H9 (cell line): ENCODE data around the gene DCC. TPM values are rescaled to one million over a fixed set of nuclear protein-coding genes. Genes with fewer than 3 reads are reported as not detected.

ENCODE experiments used
- DNase-seq: peaks from one replicate; pipeline ENCODE4 v3.0.0-alpha.2; 2017
- H2AFZ ChIP-seq: one replicate; pipeline ENCODE4 v1.6.1; 2013; ENCODE audit warnings: mild to moderate bottlenecking, low read length, control low read depth, moderate library complexity
- H2AK5ac ChIP-seq: 2 replicates; pipeline ENCODE4 v1.6.1; 2013; ENCODE audit warnings: low read length, control low read depth, mixed read lengths; ENCODE audit not compliant: insufficient read length
- H2BK120ac ChIP-seq: one replicate; pipeline ENCODE4 v1.6.1; 2013; ENCODE audit warnings: low read depth, mild to moderate bottlenecking, low read length, control low read depth, inconsistent platforms; ENCODE audit not compliant: poor library complexity, severe bottlenecking
- H2BK12ac ChIP-seq: 2 replicates; pipeline ENCODE4 v1.6.1; 2013; ENCODE audit warnings: low read length, control low read depth, mixed read lengths, low read depth; ENCODE audit not compliant: insufficient read length
- H2BK15ac ChIP-seq: 2 replicates; pipeline ENCODE4 v1.6.1; 2013; ENCODE audit warnings: low read depth, low read length, control low read depth
- H2BK20ac ChIP-seq: one replicate; pipeline ENCODE4 v1.6.1; 2013; ENCODE audit warnings: low read depth, mild to moderate bottlenecking, low read length, control low read depth, inconsistent platforms; ENCODE audit not compliant: poor library complexity, severe bottlenecking
- H2BK5ac ChIP-seq: 2 replicates; pipeline ENCODE4 v1.6.1; 2013; ENCODE audit warnings: low read length, control low read depth, mixed read lengths; ENCODE audit not compliant: insufficient read length
- H3K14ac ChIP-seq: 2 replicates; pipeline ENCODE4 v1.6.1; 2013; ENCODE audit warnings: low read length, control low read depth; ENCODE audit not compliant: insufficient read depth
- H3K18ac ChIP-seq: 2 replicates; pipeline ENCODE4 v1.6.1; 2013; ENCODE audit warnings: low read depth, mild to moderate bottlenecking, mixed read lengths, low read length, control low read depth; ENCODE audit not compliant: insufficient read length
- H3K23ac ChIP-seq: 2 replicates; pipeline ENCODE4 v1.6.1; 2013; ENCODE audit warnings: low read length, control low read depth, mixed read lengths, low read depth; ENCODE audit not compliant: insufficient read length
- H3K23me2 ChIP-seq: 2 replicates; pipeline ENCODE4 v1.6.1; 2013; ENCODE audit warnings: low read depth, mild to moderate bottlenecking, mixed read lengths, low read length, control low read depth; ENCODE audit not compliant: insufficient read length, poor library complexity, severe bottlenecking
- H3K27ac ChIP-seq: 2 replicates; pipeline ENCODE4 v1.5.1; 2013; ENCODE audit warnings: low read length, control low read depth, mixed read lengths, low read depth; ENCODE audit not compliant: insufficient read length
- H3K27me3 ChIP-seq: 2 replicates; pipeline ENCODE4 v1.6.1; 2013; ENCODE audit warnings: low read length, control low read depth, inconsistent platforms; ENCODE audit not compliant: insufficient read depth
- H3K4ac ChIP-seq: 2 replicates; pipeline ENCODE4 v1.6.1; 2013; ENCODE audit warnings: low read depth, mild to moderate bottlenecking, control low read depth, inconsistent platforms, low read length, moderate library complexity
- H3K4me1 ChIP-seq: 2 replicates; pipeline ENCODE4 v1.6.1; 2013; ENCODE audit warnings: low read length, control low read depth, inconsistent platforms; ENCODE audit not compliant: insufficient read depth
- H3K4me2 ChIP-seq: 2 replicates; pipeline ENCODE4 v1.6.1; 2013; ENCODE audit warnings: low read length, control low read depth, mixed read lengths; ENCODE audit not compliant: insufficient read length, insufficient read depth
- H3K56ac ChIP-seq: 2 replicates; pipeline ENCODE4 v1.6.1; 2013; ENCODE audit warnings: low read depth, mild to moderate bottlenecking, mixed read lengths, low read length, control low read depth; ENCODE audit not compliant: insufficient read length
- H3K79me1 ChIP-seq: 2 replicates; pipeline ENCODE4 v1.6.1; 2013; ENCODE audit warnings: low read depth, mild to moderate bottlenecking, moderate library complexity, low read length, control low read depth, inconsistent platforms; ENCODE audit not compliant: insufficient read depth, poor library complexity, severe bottlenecking
- H3K79me2 ChIP-seq: 2 replicates; pipeline ENCODE4 v1.6.1; 2013; ENCODE audit warnings: low read length, control low read depth, inconsistent platforms; ENCODE audit not compliant: insufficient read depth
- H3K9ac ChIP-seq: 2 replicates; pipeline ENCODE4 v1.6.1; 2013; ENCODE audit warnings: low read length, control low read depth, mixed read lengths; ENCODE audit not compliant: insufficient read length; ENCODE audit errors: extremely low read depth
- H3K9me3 ChIP-seq: one replicate; pipeline ENCODE4 v1.6.1; 2013; ENCODE audit warnings: low read depth, low read length, inconsistent platforms; ENCODE audit not compliant: control insufficient read depth
- H3T11ph ChIP-seq: one replicate; pipeline ENCODE4 v1.6.1; 2013; ENCODE audit warnings: mild to moderate bottlenecking, low read length, control low read depth, inconsistent platforms
- H4K20me1 ChIP-seq: one replicate; pipeline ENCODE4 v1.6.1; 2013; ENCODE audit not compliant: control insufficient read depth, insufficient read length, insufficient read depth
- H4K5ac ChIP-seq: 2 replicates; pipeline ENCODE4 v1.6.1; 2013; ENCODE audit warnings: low read depth, mild to moderate bottlenecking, mixed read lengths, low read length, control low read depth; ENCODE audit not compliant: insufficient read length
- H4K8ac ChIP-seq: replicated peaks from 2 replicates; pipeline ENCODE4 v1.6.1; 2013; ENCODE audit warnings: low read length, control low read depth, mixed read lengths, low read depth; ENCODE audit not compliant: insufficient read length
- H4K91ac ChIP-seq: 2 replicates; pipeline ENCODE4 v1.6.1; 2013; ENCODE audit warnings: low read depth, mild to moderate bottlenecking, moderate library complexity, mixed read lengths, low read length, control low read depth; ENCODE audit not compliant: insufficient read length
- H3K27ac Mint-ChIP-seq, 3 experiments: 2 replicates in 2 of 3; 3 replicates in 1 of 3; pipeline ENCODE4 v1.8.0; 2020 to 2021; ENCODE audit warnings: mixed read lengths in 3 of 3, mild to moderate bottlenecking in 1 of 3, moderate library complexity in 1 of 3
- H3K27me3 Mint-ChIP-seq: 2 replicates; pipeline ENCODE4 v1.8.0; 2021; ENCODE audit warnings: low read depth, mild to moderate bottlenecking, moderate library complexity, mixed read lengths
- H3K36me3 Mint-ChIP-seq, 3 experiments: 2 replicates in 2 of 3; 3 replicates in 1 of 3; pipeline ENCODE4 v1.8.0; 2020 to 2021; ENCODE audit warnings: low read depth in 3 of 3, mixed read lengths in 3 of 3; ENCODE audit not compliant: insufficient read depth in 1 of 3
- H3K4me1 Mint-ChIP-seq, 2 experiments: 2 replicates each; pipeline ENCODE4 v1.8.0; 2020; ENCODE audit warnings: mixed read lengths in 2 of 2
- H3K4me3 Mint-ChIP-seq, 2 experiments: 2 replicates in 1 of 2; 3 replicates in 1 of 2; pipeline ENCODE4 v1.8.0; 2020 to 2021; ENCODE audit warnings: mild to moderate bottlenecking in 2 of 2, mixed read lengths in 2 of 2, moderate library complexity in 1 of 2
- H3K9me3 Mint-ChIP-seq, 2 experiments: 2 replicates in 1 of 2; 3 replicates in 1 of 2; pipeline ENCODE4 v1.8.0; 2020; ENCODE audit warnings: mild to moderate bottlenecking in 2 of 2, mixed read lengths in 2 of 2, moderate library complexity in 1 of 2
- WGBS: extraction: QIAGEN DNeasy Blood & Tissue Kit; methylation state at CpG from one replicate; pipeline ENCODE4 v1.1.7; 2013; ENCODE audit warnings: missing lambda C conversion rate, low lambda C conversion rate, mixed read lengths; ENCODE audit not compliant: insufficient read length; ENCODE audit errors: extremely low coverage; 5-methylcytosine and 5-hydroxymethylcytosine counted together
- total RNA-seq: library from RNA; stranded (reverse); gene quantifications from 2 replicates; pipeline ENCODE4 v1.2.1, GENCODE V29; 2021
- TF ChIP-seq, protein P1 (sequence below): fragments of 200-600 bp; sonication (generic); conservative IDR thresholded peaks from 3 replicates; pipeline ENCODE4 v1.8.0; 2021; ENCODE audit warnings: antibody characterized with exemption, mild to moderate bottlenecking

Gene DCC
- total RNA-seq, 1 experiment from 2014 or later, result 0.35 TPM

DNA sequence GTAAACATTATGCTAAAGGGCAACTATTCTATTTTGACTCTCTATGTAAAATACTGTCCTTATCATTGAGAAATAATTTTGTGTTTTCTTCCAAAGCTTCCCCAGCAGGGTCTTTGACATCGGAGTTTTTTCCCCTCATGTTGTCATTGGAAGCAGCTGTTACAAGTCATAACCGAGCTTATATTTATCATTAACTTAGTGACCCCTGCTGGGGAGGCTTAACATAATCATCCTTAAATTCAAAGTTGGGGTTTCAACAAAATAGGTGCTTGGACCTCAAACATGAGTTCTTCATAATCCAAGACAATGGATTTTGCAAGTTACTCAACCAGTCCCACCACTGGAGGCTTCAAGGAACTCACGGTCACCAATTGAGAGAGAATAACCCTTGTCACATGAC, 330.9 kb downstream of the DCC start:
- Histone ChIP-seq H3K18ac (no peak overlapping the region), H2AFZ (no peak overlapping the region), H4K5ac (no peak overlapping the region), H2BK20ac (no peak overlapping the region), H3K9me3 (no peaks in the 10 kb centered on the region), H3K27ac (no peak overlapping the region), H3K4me2 (no peak overlapping the region), H3K4ac (no peak overlapping the region), H3T11ph (no peak overlapping the region), H3K23ac (no peak overlapping the region), H2BK120ac (no peak overlapping the region), H4K20me1 (no peaks in the 10 kb centered on the region), H2BK15ac (no peak overlapping the region), H3K4me1 (no peaks in the 10 kb centered on the region), H2AK5ac (no peak overlapping the region), H4K91ac (no peak overlapping the region), H3K27me3 (no peaks in the 10 kb centered on the region), H2BK12ac (no peak overlapping the region), H3K79me1 (no peaks in the 10 kb centered on the region), H2BK5ac (no peak overlapping the region), H3K79me2 (no peaks in the 10 kb centered on the region), H3K23me2 (no peaks in the 10 kb centered on the region), H4K8ac (no peak overlapping the region), H3K14ac (no peak overlapping the region), H3K9ac (no peak overlapping the region), H3K56ac (no peak overlapping the region)
- H3K27me3 Mint-ChIP-seq, result no peaks in the 10 kb centered on the region
- H3K4me3 Mint-ChIP-seq, result no peak overlapping the region
- no peak for DNase-seq
- no peak overlapping the region for H3K27ac Mint-ChIP-seq
- H3K4me1 Mint-ChIP-seq, result 0 out of 4 replicates have a peak, but pooled peaks cover 2 to 4% of the 10 kb centered on the region in 2 experiments
- H3K36me3 Mint-ChIP-seq, result no peaks in the 10 kb centered on the region; a peak in 1 of 7 replicates
- no CpG with 5 or more reads among the region's 3 CpGs for WGBS
- TF ChIP-seq, protein P1, sequence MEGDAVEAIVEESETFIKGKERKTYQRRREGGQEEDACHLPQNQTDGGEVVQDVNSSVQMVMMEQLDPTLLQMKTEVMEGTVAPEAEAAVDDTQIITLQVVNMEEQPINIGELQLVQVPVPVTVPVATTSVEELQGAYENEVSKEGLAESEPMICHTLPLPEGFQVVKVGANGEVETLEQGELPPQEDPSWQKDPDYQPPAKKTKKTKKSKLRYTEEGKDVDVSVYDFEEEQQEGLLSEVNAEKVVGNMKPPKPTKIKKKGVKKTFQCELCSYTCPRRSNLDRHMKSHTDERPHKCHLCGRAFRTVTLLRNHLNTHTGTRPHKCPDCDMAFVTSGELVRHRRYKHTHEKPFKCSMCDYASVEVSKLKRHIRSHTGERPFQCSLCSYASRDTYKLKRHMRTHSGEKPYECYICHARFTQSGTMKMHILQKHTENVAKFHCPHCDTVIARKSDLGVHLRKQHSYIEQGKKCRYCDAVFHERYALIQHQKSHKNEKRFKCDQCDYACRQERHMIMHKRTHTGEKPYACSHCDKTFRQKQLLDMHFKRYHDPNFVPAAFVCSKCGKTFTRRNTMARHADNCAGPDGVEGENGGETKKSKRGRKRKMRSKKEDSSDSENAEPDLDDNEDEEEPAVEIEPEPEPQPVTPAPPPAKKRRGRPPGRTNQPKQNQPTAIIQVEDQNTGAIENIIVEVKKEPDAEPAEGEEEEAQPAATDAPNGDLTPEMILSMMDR, result peak; percentile 22; the same call in 1 of the 3 replicates
- peaks cover 3 to 4% of the 10 kb centered on the region in 2 experiments; a peak in 3 of 5 replicates for H3K9me3 Mint-ChIP-seq
